Urinary bladder (tissue), 4 donors: Measurements from ENCODE around the gene FSD2. TPM values are rescaled to one million over a fixed set of nuclear protein-coding genes. Genes with fewer than 3 reads are reported as not detected.
A peak's percentile ranks its signal among the peaks of the same experiment; 100 is the strongest.

ENCODE experiments used
- DNase-seq: peaks from one replicate; pipeline ENCODE4 v3.0.0-alpha.2; 2015; ENCODE audit errors: extremely low spot score
- H3K27ac ChIP-seq: one replicate; pipeline ENCODE4 v1.5.1; 2013; ENCODE audit warnings: low read depth, mild to moderate bottlenecking, moderate library complexity
- H3K36me3 ChIP-seq: one replicate; pipeline ENCODE4 v1.6.1; 2013; ENCODE audit warnings: mild to moderate bottlenecking, moderate library complexity; ENCODE audit not compliant: insufficient read depth
- H3K4me1 ChIP-seq: one replicate; pipeline ENCODE4 v1.6.1; 2013; ENCODE audit warnings: mild to moderate bottlenecking, moderate library complexity; ENCODE audit not compliant: insufficient read depth
- H3K4me3 ChIP-seq: one replicate; pipeline ENCODE4 v1.5.1; 2013; ENCODE audit warnings: low read depth, low read length
- WGBS: extraction: QIAGEN DNeasy Blood & Tissue Kit; methylation state at CpG from one replicate; pipeline ENCODE4 v1.1.7; 2013; 5-methylcytosine and 5-hydroxymethylcytosine counted together
- polyA plus RNA-seq: library from polyadenylated mRNA; stranded (reverse); fragments of 200-250 nt; gene quantifications from one replicate; pipeline ENCODE4 v1.2.3, GENCODE V29; 2013
- total RNA-seq: library from RNA; depleted of rRNA; stranded (reverse); fragments of >200 nt; gene quantifications from one replicate; pipeline ENCODE4 v1.2.3, GENCODE V29; 2014
- donor health status: healthy with polysubstance abuse.
- donor health status: healthy.

FSD2 gene
- total and polyA plus RNA-seq, 2 donors: 1.2 TPM; not detected in 1

GRCh38 chr15:82820128-82820527, 14.3 kb upstream of the FSD2 start:
- no peak overlapping the region for H3K27ac ChIP-seq
- H3K36me3 ChIP-seq: peaks cover 2% of the 10 kb centered on the region
- H3K4me3 ChIP-seq: no peak overlapping the region
- no peak for DNase-seq
- H3K4me1 ChIP-seq: no peaks in the 10 kb centered on the region

GRCh38 chr15:82812994-82813393, 7.1 kb upstream of the FSD2 start:
- 87% methylated on average over 4 of the region's 4 CpGs for WGBS
- no peak for DNase-seq
- Histone ChIP-seq H3K4me3 (no peak overlapping the region), H3K4me1 (no peaks in the 10 kb centered on the region), H3K27ac (no peak overlapping the region), H3K36me3 (peaks cover 2% of the 10 kb centered on the region)

DNA sequence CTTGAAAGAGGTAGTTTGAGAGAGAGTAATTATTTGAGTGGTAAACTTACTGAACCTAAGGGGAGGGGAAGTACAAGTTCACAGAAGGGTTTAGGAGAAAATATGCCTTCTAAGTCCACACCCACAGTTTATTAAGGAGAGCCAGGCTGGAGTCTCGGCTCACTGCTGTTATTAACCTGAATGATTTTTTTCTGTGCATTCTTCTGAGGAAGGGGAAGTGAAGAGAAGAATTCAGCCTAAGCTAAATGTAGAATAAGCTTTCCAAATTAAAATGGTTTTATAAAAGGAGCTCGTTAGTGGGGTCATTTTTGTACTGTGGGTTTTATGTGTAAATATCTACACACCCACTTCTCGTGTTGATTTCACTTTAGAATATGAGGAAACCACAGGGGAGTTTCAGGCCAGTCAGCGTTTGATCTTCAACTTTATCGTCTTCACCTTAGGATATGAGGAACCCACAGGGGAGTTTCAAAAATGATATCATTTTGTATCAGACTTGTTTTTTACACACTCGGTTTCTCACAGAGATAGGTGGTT, 5.1 kb upstream of the FSD2 start:
- H3K4me3 ChIP-seq: peak overlapping the region; percentile 88
- DNase-seq: no peak
- H3K4me1 ChIP-seq: no peaks in the 10 kb centered on the region
- 5% methylated on average over 6 of the region's 6 CpGs for WGBS
- peak overlapping the region; percentile 99 for H3K27ac ChIP-seq
- H3K36me3 ChIP-seq: peaks cover 2% of the 10 kb centered on the region

GRCh38 chr15:82810061-82810889, 4.4 kb upstream of the FSD2 start:
- Histone ChIP-seq H3K4me3 (peak overlapping the region; percentile 88), H3K36me3 (peaks cover 2% of the 10 kb centered on the region), H3K27ac (peak overlapping the region; percentile 99), H3K4me1 (no peaks in the 10 kb centered on the region)
- no peak for DNase-seq
- WGBS: under 1% methylated on average over 81 of the region's 81 CpGs

DNA sequence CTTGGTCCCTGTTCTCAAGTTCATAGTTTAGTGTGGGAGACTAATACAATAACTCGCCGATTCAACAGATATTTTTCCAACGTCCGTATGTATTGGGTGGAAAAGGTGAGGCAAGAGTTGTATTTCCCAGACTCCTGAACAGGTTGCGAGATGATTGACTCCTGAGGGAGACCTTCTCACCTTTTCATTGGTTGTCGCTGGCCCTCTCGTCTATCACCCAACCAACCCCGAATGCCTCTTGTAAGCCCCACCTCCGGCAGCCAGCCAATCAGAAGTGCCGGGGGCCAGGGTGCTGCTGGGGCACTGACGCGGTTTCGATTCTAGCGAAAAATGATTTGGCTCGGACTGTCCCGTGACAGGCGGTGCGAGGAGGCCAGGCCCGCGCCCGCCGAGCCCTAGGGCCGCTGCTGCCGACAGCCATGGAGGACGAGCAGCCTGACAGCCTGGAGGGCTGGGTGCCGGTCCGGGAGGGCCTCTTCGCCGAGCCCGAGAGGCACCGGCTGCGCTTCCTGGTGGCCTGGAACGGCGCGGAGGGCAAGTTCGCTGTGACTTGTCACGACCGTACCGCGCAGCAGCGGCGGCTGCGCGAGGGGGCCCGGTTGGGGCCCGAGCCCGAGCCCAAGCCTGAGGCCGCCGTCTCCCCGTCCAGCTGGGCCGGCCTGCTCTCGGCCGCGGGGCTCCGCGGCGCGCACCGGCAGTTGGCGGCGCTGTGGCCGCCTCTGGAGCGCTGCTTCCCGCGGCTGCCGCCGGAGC, 3.6 kb upstream of the FSD2 start, which contains the start of gene WHAMM:
Gene WHAMM, plus strand, starts transcription at position 321 of the 753 bp plus-strand sequence. Its CDS starts 99 bp downstream, at position 420.
- DNase-seq: peak; percentile 96
- Histone ChIP-seq H3K27ac (peak within 1 kb of the TSS; percentile 99), H3K36me3 (peaks cover 2% of the 10 kb centered on the region), H3K4me3 (peak within 1 kb of the TSS; percentile 88), H3K4me1 (no peaks in the 10 kb centered on the region)
- WGBS: under 1% methylated on average over 67 of the region's 67 CpGs

- WGBS: 81% methylated on average over 9 of the region's 9 CpGs
- Histone ChIP-seq H3K4me3 (no peak overlapping the region), H3K27ac (no peak overlapping the region), H3K36me3 (no peaks in the 10 kb centered on the region), H3K4me1 (no peaks in the 10 kb centered on the region)
- no peak for DNase-seq
Observed at GRCh38 chr15:82808634-82809041, 2.8 kb upstream of the FSD2 start.

GRCh38 chr15:82807920-82808633, 2.2 kb upstream of the FSD2 start:
- 87% methylated on average over 11 of the region's 11 CpGs for WGBS
- no peak overlapping the region for H3K27ac ChIP-seq
- no peaks in the 10 kb centered on the region for H3K36me3 ChIP-seq
- no peaks in the 10 kb centered on the region for H3K4me1 ChIP-seq
- DNase-seq: no peak
- no peak overlapping the region for H3K4me3 ChIP-seq

DNA sequence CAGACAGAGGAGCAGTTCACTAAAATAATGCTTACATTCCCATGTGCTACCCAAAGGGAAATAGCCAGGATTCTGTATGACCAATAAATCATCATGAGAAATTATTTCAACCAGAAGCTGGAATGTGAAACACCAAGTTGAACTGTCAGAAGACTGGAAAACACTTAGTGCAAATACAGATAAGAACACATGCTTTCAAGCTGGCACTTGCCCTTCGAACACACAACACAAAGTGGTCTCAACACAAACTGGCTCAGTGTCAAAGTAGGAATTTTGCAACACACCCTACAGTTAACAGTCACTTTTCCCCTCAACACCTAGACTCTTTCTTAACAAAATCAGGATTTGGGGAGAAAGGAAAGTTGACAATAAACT, 1.3 kb downstream of the FSD2 start:
- H3K4me1 ChIP-seq: no peaks in the 10 kb centered on the region

GRCh38 chr15:82803793-82804574, 1.9 kb downstream of the FSD2 start:
- no peaks in the 10 kb centered on the region for H3K4me1 ChIP-seq
- no peak overlapping the region for H3K27ac ChIP-seq
- H3K4me3 ChIP-seq: no peak overlapping the region
- 78% methylated on average over 2 of the region's 2 CpGs for WGBS
- no peaks in the 10 kb centered on the region for H3K36me3 ChIP-seq
- no peak for DNase-seq

More for the DNA sequence above, 1.3 kb downstream of the FSD2 start:
- DNase-seq: peak; percentile 25
- 49% methylated on average over 1 of the region's 1 CpG for WGBS
- Histone ChIP-seq H3K4me3 (no peak overlapping the region), H3K27ac (no peak overlapping the region), H3K36me3 (no peaks in the 10 kb centered on the region)

DNA sequence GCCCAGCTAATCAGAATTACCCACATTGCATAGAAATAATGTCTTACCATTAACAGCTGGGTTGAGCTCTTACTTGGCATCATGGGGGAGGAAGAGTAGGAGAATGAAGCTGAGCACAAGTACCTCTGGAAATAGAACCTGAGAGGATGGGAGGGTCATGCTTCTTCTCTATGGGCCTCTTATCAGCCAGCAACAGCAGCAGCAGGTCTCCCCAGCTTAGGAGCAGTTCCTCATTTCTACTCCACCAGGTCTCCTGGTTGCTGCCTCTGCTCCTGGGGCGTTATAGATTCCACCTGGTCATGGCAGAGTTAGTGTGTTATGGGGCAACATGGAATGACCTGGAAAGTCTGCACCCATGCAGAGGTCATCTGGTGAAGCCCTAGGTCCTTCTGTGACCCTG, 3.4 kb downstream of the FSD2 start:
- H3K4me1 ChIP-seq: no peaks in the 10 kb centered on the region
- no peak overlapping the region for H3K4me3 ChIP-seq

GRCh38 chr15:82799183-82799841, 6.6 kb downstream of the FSD2 start:
- Histone ChIP-seq H3K36me3 (no peaks in the 10 kb centered on the region), H3K27ac (no peak overlapping the region), H3K4me3 (no peak overlapping the region), H3K4me1 (no peaks in the 10 kb centered on the region)
- 73% methylated on average over 7 of the region's 7 CpGs for WGBS
- no peak for DNase-seq

More for the DNA sequence above, 3.4 kb downstream of the FSD2 start:
- DNase-seq: no peak
- WGBS: 73% methylated on average over 1 of the region's 1 CpG
- H3K36me3 ChIP-seq: no peaks in the 10 kb centered on the region
- H3K27ac ChIP-seq: no peak overlapping the region

DNA sequence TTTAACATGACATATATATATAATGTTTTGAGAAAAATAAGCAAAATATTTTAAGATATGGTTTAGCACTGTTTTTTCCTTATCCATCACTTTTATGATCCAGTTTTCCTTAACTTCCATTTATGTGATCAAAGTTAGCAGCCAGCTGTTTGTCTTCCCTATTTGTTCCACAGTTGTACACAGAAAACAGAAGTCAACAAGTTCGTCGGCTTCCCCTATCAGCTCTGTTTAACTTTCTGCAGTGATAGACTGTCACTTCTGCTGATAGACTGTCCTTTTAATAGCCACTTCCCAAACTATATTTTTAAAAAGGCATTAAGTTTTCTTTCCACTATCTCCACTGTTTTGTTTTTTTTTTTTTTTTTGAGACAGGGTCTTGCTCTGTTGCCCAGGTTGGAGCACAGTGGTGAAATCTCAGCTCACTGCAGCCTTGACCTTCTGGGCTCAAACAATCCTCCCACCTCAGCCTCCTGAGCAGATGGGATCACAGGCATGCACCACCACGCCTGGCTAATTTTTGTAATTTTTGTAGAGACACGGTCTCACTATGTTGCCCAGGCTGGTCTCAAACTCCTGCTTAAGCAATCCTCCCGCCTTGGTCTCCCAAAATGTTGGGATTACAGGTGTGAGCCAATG, 7.2 kb downstream of the FSD2 start:
- Histone ChIP-seq H3K27ac (no peak overlapping the region), H3K4me1 (no peaks in the 10 kb centered on the region), H3K4me3 (no peak overlapping the region), H3K36me3 (no peaks in the 10 kb centered on the region)
- DNase-seq: no peak
- 81% methylated on average over 5 of the region's 5 CpGs for WGBS
